Measurements from ENCODE around the gene AUH. TPM values are rescaled to one million over a fixed set of nuclear protein-coding genes. Genes with fewer than 3 reads are reported as not detected.

Gene AUH
- total RNA-seq, 1 donor from 2014 or later: 14.0 TPM

- peaks cover 15% of the 10 kb centered on the region for H3K4me1 Mint-ChIP-seq
- no peaks in the 10 kb centered on the region for H3K36me3 Mint-ChIP-seq (ENCODE audit: low read depth)
- intact Hi-C loops (cut with micrococcal nuclease): no loop called here
- ChIA-PET CTCF (no interaction called here), POLR2A (no interaction called here)
- no peak overlapping the region for H3K27ac Mint-ChIP-seq
- H3K9me3 Mint-ChIP-seq: no peaks in the 10 kb centered on the region
- DNase-seq (no peak), ATAC-seq (ENCODE audit: low read depth) (no peak)
- no peak for TF ChIP-seq CTCF (IDR thresholded peaks at IDR 0.05)
- no peak overlapping the region for H3K4me3 Mint-ChIP-seq
- no peaks in the 10 kb centered on the region for H3K27me3 Mint-ChIP-seq
These were observed 113.0 kb downstream of the AUH start for GRCh38 chr9:91248707-91249106.

GRCh38 chr9:91247278-91247677 is 114.4 kb downstream of the AUH start:
- ChIA-PET CTCF (no interaction called here), POLR2A (no interaction called here)
- Mint-ChIP-seq H3K9me3 (no peaks in the 10 kb centered on the region), H3K4me3 (no peak overlapping the region), H3K36me3 (ENCODE audit: low read depth) (peaks cover 5% of the 10 kb centered on the region), H3K27ac (no peak overlapping the region), H3K4me1 (peaks cover 15% of the 10 kb centered on the region), H3K27me3 (no peaks in the 10 kb centered on the region)
- DNase-seq (no peak), ATAC-seq (ENCODE audit: low read depth) (no peak)
- TF ChIP-seq CTCF (IDR thresholded peaks at IDR 0.05): no peak
- intact Hi-C loops (cut with micrococcal nuclease): no loop called here

GRCh38 chr9:91246846-91247245 is 114.9 kb downstream of the AUH start:
- ATAC-seq (ENCODE audit: low read depth) (no peak), DNase-seq (no peak)
- Mint-ChIP-seq H3K27me3 (no peaks in the 10 kb centered on the region), H3K4me1 (peaks cover 15% of the 10 kb centered on the region), H3K36me3 (ENCODE audit: low read depth) (peaks cover 5% of the 10 kb centered on the region), H3K9me3 (no peaks in the 10 kb centered on the region), H3K27ac (no peak overlapping the region), H3K4me3 (no peak overlapping the region)
- POLR2A ChIA-PET: no interaction called here
- intact Hi-C loops (cut with micrococcal nuclease): no loop called here
- CTCF ChIA-PET: no interaction called here
- no peak for TF ChIP-seq CTCF (IDR thresholded peaks at IDR 0.05)

- no peak overlapping the region for H3K27ac Mint-ChIP-seq
- intact Hi-C loops (cut with micrococcal nuclease): no loop called here
- ATAC-seq (ENCODE audit: low read depth) (no peak), DNase-seq (no peak)
- H3K36me3 Mint-ChIP-seq (ENCODE audit: low read depth): peaks cover 5% of the 10 kb centered on the region
- H3K27me3 Mint-ChIP-seq: no peaks in the 10 kb centered on the region
- H3K4me3 Mint-ChIP-seq: no peak overlapping the region
- CTCF ChIA-PET: no interaction called here
- POLR2A ChIA-PET: no interaction called here
- H3K9me3 Mint-ChIP-seq: no peaks in the 10 kb centered on the region
- H3K4me1 Mint-ChIP-seq: peaks cover 15% of the 10 kb centered on the region
- no peak for TF ChIP-seq CTCF (IDR thresholded peaks at IDR 0.05)
These were observed 116.0 kb downstream of the AUH start for GRCh38 chr9:91245431-91246313.

GRCh38 chr9:91243029-91243428 is 118.7 kb downstream of the AUH start:
- Mint-ChIP-seq H3K27ac (no peak overlapping the region), H3K27me3 (no peaks in the 10 kb centered on the region), H3K4me1 (peaks cover 15% of the 10 kb centered on the region), H3K9me3 (no peaks in the 10 kb centered on the region), H3K36me3 (ENCODE audit: low read depth) (peaks cover 7% of the 10 kb centered on the region), H3K4me3 (no peak overlapping the region)
- ATAC-seq (ENCODE audit: low read depth) (no peak), DNase-seq (no peak)
- intact Hi-C loops (cut with micrococcal nuclease): no loop called here
- CTCF ChIA-PET: no interaction called here
- TF ChIP-seq CTCF (IDR thresholded peaks at IDR 0.05): no peak
- POLR2A ChIA-PET: no interaction called here

Data from activated B cell treated with CpG ODN at 0.5 μM for 24 hours (primary cell).